NCI-H1417 (cell line): ENCODE results near the gene GPR63.

Source experiments
- DNase-seq, 3 experiments: peaks; one replicate each; lab custom pipeline; 2025; lab: John Stamatoyannopoulos, UW

Gene GPR63

DNA sequence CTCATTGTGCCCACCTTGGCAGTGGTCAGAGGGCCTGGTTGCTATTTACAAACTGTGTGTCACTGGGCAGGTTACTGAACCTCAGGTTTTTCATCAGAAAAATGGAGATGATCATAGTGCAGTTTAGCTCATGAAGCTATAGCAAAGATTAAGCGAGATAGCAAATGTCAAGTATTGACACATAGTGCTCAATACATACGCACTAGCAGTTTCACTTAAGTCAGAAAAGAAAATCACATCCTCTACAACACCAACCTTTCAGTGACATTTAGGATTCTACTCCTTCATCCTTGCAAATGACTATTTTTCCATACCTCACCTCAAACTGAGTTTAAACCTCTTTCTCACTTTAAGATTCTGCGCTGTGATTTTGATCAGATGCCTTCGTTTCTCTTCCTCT lies 16.2 kb downstream of the GPR63 start:
- no peak for DNase-seq

DNA sequence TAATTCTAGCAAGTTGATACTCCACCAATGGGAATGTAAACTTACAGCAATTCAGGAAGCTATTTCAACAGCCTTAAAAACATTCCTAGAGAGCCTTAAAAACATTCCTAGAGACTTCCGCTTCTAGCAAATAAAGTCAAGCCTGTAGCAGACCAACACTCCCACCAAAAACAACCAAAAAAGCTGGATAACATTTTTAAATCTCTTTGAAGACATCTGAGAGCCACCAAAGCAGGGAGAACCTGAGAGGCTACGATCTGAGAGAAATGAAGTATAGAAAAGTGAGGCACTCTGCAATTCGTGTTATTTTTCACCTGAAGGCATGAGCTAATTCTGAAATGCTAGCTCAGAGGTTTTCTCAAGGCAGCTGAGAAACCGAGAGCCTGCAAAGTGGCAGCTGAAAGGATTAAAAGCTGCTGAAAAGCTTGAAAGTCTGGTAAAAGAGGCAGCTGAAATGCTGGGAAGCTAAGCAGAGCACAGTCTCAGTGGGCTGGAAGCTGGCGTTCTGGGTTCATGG lies 20.9 kb downstream of the GPR63 start:
- no peak for DNase-seq

DNA sequence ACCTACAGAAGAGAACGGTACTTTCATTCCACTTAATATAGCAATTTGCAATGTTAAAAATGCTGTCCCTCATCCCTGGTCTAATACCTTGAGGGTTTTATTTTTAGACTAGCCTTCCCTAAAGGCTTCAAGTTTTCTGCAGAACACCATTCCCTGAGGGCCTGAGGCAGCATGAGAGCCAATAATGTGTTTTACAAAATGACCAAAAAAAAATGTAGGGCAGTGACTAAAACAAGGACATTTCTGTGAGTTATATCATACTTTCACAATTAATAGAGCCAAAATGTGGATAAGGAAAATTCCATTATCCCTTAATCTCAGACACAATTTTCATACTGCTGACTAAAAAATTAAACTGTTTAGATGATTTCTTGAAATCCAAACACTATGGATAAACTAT lies 22.7 kb downstream of the GPR63 start:
- no peak for DNase-seq

DNA sequence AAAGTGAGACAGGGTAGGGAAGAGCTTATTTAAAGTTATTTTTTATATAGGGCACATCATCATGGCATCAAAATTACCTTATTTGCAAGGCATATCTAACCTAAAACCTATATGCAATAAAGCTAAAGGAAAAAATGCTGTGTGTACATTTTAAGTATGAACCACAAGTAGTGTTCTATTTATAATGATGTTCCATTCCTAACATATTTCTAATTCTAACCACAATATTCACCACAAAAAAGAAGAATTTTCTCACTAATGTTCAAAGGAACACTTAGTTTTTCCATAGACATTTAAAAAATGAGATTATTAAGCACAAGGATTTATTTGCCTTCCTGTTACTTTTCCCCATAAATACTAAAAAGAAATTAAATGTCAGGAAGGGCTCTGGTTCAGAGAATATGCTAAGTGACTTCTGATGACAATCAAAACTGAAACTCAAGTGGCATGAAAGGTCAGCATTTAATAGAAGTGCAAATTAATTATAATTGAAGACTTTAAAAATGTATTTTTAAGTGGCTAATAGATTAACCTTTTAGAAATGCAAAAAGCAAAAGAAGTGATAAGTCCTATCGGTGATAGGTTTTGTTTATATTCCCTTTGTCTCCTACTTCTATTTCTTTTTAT lies 25.1 kb downstream of the GPR63 start:
- no peak for DNase-seq

DNA sequence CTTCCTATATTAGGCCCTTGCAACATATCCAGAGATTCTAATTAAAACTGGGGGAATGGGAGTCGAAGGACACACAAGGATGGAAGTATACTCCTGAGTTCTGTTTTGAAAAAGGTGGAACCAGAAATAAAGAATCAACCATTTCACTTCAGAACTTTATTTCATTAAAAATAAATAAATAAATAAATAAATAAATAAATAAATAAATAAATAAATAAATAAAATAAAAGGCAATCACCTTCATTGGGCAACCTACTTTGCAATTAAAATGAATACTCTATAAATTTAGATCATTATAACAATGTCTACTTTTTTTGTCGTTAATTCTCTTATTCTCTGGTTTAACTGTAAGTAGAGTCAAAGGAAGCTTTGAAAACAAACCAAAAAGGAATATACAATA lies 25.6 kb downstream of the GPR63 start:
- no peak for DNase-seq

DNA sequence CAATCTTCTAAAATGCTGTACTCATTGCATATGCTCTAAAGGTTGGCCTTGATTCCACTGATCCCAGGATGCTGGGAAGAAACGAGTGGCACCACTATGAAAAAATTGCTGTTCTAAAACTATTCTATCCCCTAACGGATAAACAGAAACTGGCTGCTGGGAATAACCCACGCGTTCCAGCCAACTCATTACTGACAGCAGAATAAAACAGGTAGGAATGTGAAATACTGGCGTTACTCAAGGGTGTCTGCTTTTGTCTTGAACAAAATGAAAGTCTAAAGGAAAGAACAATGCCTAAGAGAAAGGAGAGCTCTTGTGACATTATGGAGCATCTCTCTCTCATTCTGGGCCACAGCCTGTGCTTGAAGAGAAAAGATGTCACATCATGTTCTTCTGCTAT lies 26.1 kb downstream of the GPR63 start:
- DNase-seq, result no peak

DNA sequence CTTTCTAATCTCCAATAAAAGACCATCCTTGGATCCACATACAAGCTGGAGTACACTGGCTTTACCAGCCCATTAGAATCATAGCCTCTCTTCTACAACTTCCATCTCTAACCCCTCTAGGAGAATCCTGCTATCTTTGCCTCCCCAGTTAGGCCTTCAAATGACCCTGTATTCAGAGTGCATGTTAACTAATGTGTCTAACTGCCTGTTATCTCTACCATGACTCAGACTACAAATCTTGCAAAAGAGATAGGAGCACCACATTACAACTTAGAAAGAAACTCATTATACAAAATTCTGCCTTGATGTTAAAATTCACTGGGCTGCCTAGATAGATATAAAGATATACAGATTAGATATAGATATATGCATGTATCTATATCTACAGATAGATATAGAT lies 28.2 kb downstream of the GPR63 start:
- no peak for DNase-seq

DNA sequence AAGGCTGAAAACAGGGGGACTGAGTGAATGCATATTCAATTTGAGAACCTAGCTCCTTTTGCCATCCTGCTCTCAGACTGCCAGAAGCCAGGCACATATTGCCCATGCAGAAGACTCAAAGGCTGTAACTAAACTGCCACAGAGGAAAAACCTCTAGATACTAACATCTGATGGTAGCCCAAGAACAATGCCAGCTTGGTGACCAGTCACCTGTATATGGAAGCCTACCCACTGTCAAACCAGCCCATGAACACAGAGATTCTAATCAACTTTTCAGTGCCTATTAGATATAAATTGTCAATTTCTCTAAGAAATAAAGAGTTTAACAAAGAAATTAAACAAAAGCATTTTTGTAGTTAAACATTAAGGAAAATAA lies 34.2 kb downstream of the GPR63 start:
- DNase-seq, result no peak

DNA sequence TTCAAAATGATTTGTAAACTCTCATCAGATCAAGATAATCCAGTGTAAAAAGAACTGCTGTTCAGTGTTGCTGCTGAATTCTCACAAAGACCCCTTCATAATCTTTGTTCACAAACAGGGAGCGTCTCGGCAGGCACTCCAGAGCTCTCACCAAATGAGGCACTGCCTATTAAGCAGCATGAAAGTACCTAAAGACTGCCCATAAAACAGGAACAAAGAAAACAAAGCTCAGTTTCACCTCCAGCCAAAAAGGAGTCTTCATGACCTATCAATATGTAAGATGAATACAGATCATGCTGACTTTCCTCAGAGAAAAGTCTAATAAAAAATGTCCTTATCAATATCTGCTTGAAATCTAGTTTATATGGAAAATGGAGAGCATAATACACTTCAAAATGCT lies 41.8 kb downstream of the GPR63 start:
- DNase-seq, result peak in 1 of 3 experiments; percentile 44

DNA sequence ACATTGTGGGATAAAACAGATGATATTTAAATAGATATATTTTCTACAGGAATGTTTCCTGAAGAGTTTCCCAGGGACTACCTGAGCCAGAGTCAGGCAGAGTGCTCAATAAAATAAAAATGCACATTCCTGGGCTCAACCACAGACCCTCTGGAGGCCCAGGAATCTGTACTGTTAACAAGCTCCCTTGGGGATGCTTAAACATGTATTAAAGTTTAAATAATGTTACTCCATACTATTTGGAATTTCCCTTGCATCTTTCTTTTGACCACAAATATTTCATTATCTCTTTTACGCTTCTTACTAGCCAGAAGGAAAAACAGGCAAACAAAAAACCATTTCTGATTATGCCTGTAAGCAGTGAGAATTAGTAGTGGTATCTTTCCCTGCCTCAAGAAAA lies 42.3 kb downstream of the GPR63 start:
- no peak for DNase-seq

DNA sequence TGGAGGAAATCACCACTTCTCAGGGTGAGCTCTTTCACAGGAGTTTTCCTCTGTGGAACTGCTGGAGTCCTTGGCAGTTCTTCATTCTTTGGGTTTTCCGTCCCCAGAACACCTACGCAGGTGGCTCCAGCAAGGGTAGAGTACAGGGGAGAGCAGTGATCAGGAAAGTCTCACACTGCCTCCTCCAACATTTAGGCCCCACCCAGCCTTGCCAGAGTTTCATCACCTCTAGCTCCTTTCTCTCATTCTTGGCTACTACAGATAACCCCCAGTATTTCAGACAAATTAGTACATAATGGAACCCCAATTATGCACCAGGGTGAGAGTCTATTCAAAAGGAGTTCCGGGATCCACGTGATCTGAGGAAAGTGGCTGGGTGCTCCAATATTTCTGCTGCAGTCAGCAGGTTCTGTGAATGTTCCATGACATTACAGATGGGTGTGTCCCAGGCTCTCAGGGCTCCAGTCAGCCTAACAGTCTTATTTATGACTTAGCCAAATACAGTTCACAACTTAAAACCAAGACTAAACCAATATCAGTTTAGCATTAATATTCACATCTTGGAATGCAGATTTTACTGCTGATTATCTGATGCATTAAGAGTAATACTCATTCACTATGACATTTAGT lies 44.6 kb downstream of the GPR63 start:
- peak in 1 of 3 experiments; percentile 51 for DNase-seq

DNA sequence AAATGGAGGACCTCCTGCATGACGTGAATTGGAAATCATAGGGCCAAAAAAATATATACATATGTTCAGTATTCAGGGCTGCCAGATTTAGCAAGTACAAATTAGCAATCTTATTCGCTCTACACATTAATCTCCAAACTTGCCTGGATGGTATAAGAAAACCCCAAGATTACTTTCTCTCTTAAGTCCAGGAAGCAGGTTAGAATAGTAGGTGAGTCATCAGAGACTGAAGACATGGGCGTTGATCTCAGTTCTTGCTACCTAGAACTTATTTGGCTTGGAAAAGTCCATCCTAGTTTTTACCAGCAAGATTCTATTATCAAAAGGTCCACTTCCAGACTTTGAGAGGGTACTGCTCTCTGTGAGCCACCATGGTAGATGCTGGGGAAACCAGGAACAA lies 47.4 kb downstream of the GPR63 start:
- no peak for DNase-seq

DNA sequence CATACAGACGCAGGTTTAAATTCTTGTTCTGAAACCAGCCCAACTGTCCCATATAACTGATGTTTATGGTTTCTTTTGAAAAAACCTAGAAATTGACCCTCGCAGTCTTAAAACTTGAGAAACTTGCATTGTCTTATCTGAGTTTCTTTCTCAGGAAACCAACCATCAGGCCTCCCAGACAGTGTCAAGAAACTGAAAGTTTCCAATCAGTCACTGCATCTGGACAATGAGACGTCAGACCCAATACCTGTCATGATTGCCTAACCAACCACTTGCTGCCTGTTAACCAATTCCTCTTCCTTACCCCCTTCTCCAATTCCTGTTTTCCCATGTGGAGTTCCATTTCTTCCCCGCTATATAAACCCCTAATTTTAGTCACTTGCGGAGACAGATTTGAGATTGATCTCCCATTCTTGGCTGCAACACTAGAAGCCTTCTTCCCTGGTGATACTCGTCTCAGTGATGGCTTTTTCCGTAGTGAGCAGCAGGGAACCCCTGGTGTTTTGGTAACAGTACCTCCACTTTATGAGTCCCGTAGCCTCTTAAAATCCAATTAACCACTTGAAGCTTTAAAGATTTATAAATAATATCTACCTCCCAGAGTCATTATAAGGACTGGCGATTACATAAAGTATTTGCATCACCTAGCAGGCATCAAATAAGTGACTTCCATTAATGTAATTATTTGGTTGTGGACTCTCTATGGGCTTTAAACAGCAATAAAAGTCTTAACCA lies 49.3 kb downstream of the GPR63 start:
- DNase-seq, result peak in 2 of 3 experiments; percentile 79 to 97

DNA sequence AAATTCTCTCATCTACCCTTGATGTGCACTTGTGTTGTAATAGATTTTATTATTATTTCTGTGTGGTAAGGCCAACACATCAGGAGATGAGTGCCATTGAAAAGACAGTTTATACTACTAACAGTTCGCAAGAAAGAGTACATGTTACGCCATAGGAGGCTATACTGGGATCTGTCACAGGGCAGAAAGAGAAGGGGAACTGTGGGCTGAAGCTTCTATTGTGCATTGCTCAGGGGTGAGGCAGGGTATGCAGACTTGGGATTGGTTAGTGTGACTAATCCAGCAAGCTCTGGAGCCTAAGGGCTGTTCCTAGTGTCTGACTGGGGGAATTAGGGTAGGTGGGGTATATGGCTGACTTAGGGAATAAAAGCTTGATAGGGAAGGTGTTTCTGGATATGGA lies 50.9 kb downstream of the GPR63 start:
- DNase-seq, result no peak

DNA sequence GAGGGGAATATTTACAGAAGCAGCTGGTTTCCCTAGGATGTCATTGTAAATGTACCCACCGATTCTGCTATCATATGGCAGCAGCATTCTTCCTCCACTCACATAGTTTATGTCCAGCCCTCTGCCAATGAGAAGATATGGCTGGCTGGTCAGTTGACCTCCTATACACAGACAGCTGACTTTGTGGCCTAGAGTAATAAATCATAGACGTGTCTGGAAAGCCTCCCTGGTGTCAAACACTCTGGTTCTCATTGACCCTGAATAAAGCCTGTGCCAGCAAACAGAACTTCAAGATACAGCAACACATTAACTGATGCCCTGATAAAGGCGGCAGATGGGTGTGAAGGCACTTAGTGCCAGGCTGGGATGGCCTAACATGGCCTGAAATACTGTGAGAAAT lies 52.6 kb downstream of the GPR63 start:
- DNase-seq, result no peak

DNA sequence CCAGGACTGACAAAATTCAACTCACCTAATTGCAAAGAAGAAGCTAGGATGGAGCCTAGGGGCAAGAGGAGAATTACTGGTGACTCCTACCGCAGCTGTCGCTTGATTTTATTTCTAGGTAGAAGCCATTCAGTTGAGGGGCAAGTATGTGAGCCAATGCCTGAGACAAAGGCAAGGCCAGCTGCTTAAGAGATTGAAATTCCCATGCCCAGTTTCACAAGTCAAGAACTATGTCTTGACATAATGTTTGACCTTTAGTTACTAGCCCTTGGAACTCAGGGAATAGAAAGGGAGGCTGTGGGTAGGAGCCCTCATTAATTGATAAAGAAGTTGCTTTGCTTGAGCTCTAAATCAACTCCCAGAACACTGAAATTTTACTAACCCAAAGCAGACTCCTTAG lies 54.0 kb downstream of the GPR63 start:
- no peak for DNase-seq

DNA sequence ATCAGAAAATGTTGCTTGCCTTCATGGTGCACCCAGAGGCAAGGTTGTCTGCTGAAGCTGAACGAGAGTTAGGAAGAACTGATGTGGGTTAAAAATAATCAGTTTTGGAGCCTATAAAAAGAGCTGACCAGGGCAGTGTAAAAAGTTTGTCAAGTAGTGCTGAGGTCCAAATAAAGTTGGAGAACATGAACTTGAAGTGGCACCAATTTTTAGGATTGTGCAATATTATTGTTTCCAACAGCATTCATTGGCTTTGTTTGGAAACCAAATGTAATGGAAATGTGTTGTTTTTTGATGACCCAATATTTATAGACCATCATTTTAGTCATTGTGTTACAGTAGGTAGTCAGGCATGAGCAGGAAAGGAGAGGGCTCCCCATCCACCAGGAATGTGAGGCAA lies 55.7 kb downstream of the GPR63 start:
- no peak for DNase-seq

DNA sequence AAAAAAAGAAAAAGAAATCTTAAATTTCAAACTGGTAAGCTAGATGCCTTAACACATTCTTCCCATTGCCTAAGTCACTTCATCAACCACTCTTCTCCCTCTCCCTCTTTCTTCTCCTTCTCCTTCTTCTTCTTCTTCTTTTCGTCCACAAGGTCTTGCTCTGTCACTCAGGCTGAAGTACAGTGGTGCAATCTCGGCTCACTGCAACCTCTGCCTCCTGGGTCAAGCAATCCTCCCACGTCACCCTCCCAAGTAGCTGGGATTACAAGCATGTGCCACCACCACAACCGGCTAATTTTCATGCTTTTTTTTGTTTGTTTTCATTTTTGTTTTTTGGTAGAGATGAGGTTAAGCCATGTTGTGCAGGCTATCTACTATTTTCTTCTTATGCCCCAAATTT lies 60.2 kb downstream of the GPR63 start:
- no peak for DNase-seq

DNA sequence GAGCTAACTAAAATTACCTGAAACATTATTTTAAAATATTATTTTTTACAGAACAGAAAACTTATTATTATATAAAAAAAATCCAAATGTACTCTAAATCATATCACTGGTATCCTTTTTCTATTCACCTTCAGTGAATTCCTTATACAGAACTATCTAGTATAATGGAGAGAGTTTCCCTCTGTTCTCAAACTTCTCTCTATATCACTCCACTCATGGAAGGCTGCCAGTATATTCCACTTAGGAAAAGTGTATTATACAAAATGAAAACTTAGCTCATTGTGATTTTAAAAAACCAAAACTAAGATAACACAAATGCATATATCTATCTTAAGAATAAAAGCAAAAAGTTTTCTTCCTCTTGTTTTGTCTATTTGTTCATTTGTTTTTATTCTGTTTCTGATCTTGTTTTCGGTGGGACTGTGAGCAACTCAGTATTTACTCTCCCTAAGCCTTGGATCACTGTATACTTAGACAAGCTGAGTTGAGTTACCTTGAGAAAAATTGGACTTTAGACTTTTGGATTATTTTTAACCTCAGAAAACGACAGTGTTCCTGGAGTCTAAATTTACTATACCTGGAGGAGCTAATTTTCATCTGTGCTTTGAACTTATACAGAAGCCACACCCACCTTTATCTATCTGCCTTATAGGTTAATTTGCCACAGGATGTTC lies 61.4 kb downstream of the GPR63 start:
- no peak for DNase-seq

DNA sequence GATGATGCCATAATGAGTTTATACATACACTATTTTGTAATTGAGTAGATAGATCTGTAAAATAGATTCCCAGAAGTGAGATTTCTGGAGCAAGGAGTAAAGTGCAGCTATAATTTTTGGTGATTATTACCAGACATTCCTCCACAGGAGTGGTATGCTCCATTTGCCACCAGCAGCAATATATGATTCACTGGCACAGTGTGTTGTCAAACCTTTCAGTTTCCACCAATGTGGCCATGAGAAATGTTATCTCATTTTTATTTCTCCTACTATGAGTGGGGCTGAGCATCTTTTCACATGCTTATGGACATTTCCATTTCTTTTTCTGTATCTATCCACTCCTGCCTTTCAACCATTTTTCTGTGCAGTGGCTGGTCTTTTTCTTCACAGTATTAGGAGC lies 70.5 kb downstream of the GPR63 start:
- DNase-seq, result no peak

DNA sequence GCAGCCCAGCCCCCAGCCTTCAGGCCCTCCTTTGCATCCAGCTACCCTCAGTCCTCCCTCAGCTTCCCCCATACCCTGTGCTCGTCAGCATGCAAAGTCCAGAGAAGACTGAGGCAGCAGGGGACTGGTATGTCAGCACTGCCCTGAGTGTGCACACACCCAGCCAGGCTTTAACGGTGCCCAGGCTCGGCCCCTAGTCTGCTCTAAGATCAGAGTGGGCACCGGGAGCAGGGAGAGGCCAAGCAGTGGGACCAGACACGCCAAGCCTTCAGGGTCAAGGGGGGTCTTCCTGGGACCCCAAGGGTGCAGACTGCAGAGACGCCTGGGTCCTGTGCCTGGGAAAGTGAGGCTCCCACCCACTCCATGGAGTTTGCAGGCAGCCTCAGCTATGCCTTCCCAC lies 74.7 kb downstream of the GPR63 start:
- DNase-seq, result no peak

DNA sequence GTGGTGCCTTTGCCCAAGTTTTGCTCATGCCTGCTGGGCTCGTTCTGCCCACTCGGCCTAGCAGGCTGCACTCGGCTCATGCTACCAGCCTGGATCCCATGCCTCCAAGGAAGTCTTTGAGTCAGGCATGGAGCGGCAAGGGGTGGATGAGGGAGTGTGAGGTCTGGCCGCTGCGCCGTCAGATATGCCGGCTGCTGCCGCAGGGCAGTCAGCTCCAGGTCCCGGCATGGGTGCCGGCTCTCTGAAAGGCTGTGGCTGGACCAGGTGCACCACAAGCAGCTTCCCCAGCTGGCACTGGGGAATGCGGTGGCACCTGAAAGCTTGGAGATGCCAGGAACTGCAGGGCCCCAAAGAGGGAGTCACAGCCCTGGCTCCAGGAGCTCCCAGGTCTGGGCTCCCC lies 75.5 kb downstream of the GPR63 start:
- no peak for DNase-seq

DNA sequence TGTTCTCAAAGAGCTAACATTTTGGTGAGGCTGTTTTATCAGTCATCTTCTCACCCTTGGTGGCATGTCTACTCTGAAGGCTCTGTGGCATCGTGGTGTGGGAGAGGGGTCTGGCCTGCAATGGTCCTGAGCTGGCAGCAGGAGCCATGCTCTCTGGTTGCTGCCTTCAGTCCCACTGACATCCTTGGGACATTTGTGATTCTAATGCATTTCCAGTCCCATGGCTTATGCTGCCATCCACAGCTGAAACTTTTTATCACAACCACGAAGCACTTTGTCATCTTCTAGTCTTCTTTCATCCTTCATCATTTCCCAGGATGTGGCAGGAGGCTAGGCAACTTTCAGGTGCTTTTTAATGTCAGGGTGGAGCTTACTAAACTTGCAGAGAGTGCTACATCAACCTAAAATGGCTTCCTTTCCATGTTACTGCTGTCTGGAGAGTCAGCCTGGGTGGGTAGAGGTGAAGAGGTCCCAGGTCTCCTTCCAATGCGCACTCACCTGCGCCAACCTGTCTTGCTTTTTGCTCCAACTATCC lies 77.1 kb downstream of the GPR63 start:
- DNase-seq, result peak in 1 of 3 experiments; percentile 13
